LHCN-M2 (cell line): ENCODE measurements around the gene RABGEF1. TPM values are rescaled to one million over a fixed set of nuclear protein-coding genes. Genes with fewer than 3 reads are reported as not detected.
"Not testable (repeated sequence)": the region's sequence is repeated elsewhere in the genome, so short reads cannot be mapped to it uniquely, and the experiment has no call there.

Experiments
- DNase-seq: peaks from one replicate; pipeline ENCODE4 v3.0.0-alpha.2; 2012; ENCODE audit warnings: low read depth
- total RNA-seq: library from RNA; depleted of rRNA; stranded (reverse); fragments of >200 nt; gene quantifications from 2 replicates; pipeline ENCODE4 v1.2.3, GENCODE V29; 2014

Gene RABGEF1
- total RNA-seq, 1 experiment from 2014 or later = 44.5 TPM

DNA sequence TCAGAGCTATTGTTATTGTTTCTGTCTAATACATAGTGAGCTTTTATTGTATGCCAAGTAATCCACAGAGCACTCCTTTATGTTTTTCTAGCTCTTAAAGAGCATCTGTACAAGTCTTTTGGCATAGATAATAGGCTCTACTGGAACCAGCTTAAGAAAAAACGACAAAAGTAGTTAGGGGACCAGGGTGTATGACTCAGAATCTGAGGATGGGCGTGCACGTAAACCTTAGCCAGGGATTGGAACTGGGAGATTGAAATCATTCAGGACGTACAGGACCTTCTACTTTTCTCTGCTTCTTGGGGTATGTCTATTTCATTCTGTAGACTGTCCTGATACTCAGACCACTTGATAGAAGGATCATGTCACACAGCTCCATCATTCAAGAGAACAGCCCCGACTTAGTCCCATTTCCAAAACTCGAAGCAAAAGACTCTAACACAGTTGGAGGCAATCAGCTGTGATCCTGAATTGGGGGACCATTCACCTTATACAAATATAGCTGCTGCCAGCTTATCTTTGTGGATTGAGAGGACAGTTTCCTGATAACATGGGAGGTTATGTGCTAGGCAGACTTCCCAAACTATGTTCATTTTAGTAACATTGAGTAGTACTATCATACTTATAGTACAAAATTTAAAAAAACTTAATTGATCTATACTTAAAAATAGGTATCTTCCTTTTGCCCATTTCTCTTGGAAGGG lies 24.9 kb downstream of the RABGEF1 start:
- not testable (repeated sequence) for DNase-seq

DNA sequence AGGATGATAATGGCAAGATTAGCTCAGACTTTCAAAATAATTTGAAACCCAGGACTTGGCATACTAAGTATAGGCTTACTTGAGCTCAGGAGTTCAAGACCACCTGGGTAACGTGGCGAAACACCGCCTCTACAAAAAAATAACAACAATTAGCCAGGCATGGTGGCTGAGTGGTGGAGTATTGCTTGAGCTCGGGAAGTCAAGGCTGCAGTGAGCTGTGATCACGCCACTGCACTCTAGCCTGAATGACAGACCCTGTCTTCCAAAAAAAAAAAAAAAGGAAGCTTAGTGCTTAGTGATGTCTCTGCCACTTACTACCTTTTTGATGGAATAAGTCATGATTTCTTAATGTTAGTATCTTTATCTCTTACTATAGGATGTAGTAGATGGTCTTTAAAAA lies 25.5 kb downstream of the RABGEF1 start:
- DNase-seq = no peak

DNA sequence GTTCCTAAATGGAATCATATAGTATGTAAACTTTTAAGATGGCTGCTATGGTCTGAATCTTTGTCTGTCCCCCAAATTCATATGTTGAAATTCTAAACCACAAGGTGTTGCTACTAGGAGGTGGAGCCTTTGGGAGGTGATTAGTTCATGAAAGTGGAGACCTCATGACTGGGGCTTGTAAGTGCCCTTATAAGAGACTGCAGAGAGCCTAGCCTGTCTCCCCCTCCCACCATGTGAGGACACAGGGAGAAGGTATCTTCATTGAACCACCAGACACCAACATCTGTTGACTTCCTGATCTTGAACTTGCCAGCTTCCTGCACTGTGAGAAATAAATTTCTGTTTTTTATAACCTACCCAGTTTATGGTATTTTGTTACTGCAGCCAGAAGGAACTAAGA lies 27.0 kb downstream of the RABGEF1 start:
- not testable (repeated sequence) for DNase-seq

DNA sequence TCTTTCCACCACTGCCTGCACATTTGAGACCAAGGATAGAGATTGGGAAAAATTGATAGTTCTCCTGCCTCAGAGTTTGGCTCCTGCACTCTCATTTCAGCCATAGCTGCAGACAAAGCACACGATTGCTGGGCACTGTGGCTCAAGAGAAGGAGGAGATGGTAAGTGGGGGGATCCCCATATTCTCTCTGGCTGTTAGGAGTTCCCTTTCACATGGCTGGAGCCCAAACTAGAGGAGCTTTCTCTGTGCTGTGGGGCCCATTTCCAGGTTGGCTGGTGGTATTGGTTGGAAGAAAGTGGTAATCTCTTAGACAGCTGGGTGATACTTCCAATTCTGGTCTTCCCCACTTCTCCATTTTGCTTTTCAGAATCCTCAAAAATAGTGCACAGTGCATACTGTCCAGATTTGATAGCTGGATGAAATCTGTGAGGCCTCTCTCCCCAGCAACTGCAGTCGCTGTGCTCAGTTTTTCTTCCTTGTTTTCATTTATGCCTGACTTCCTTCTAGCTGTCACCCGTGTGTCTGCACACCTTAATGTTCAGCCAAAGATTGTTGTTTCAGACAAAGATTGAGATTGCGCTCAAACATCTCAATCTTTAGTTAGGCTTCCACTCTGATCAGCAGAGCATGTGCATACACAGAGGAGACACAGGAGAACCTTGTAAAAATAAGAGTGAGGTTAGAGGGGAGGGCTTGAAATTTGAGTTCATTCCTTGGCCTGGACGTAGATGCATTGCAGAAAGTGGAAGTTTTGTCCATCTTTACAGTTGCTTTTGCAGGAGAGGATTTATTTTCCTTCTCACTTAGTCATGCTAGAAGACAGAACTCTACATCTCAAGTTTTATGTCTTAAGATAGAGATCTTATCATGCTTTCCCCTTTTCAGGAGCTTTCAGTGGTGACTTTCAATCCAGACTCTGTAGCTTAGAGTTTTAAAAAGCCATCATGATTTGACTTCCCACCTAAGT lies 28.6 kb downstream of the RABGEF1 start:
- DNase-seq = no peak

DNA sequence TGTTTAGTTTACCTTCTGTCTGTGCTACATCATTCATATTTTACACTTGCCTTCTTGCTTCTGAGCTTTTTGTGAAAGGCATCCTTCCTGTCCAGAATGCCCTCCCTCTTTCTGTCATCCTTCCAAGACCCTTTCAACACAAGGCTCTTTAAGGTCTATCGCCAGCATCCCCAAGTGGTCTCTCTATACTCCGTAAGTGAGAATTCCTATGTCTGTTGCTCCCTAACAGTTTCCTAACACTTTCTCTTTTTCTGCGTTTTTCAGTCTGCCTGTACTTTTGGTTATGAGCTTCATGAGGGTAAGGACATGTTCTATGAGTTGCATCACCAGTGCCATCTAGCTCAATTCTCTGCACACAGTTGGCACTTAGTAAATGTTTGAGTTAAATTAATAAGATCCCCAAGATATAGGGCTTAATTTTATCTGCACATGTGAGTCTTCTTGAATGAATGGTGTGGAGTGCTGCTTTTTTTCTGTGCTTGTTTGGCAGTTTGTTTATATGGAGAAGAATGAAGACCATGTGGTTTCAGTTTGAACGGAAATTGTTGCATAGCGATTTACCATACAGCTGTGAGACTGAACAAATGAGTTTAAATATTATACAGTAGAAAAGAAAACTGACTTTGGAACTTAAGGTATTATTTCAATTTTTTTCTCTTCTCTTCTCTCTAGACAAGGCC lies 29.4 kb downstream of the RABGEF1 start:
- DNase-seq = no peak

DNA sequence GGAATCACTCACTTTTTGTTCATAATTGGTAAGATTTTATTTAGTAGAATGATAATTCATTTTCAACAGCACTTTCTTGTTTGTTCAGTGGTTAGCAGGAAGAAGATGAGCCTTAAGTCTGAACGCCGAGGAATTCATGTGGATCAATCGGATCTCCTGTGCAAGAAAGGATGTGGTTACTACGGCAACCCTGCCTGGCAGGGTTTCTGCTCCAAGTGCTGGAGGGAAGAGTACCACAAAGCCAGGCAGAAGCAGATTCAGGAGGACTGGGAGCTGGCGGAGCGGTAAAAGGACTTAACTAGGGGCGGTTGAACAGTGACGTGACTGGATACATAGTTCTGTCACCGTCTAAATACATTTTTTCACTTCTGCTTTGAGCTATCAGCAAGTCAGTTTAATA lies 31.3 kb downstream of the RABGEF1 start:
- no peak for DNase-seq

DNA sequence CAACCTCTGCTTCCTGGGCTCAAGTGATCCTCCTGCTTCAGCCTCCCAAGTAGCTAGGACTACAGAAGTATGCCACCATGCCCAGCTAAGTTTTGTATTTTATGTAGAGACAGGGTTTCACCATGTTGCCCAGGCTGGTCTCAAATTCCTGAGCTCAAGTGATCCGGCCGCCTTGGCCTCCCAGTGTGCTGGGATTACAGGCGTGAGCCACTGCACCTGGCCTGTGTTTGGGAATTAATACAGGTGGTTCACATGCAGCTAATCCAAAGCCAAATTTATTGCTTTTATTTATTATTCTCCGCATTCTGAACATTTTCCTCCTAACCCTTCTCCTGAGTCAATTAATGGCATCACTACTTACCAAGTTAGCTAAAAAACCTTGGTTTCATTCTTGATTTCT lies 33.2 kb downstream of the RABGEF1 start:
- not testable (repeated sequence) for DNase-seq

DNA sequence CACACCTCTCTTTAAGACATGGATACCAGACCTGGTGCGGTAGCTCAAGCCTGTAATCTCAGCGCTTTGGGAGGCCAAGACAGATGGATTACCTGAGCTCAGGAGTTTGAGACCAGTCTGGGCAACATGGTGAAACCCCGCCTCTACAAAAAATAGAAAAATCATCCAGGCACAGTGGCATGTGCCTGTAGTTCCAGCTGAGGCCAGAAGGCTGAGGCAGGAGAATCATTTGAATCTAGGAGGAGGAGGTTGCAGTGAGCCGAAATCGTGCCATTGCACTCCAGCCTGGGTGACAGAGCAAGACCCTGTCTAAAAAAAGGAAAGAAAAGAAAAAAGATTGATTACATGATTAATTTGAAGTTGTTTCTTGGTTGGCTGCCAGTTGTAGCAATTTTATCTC lies 35.9 kb downstream of the RABGEF1 start:
- not testable (repeated sequence) for DNase-seq

DNA sequence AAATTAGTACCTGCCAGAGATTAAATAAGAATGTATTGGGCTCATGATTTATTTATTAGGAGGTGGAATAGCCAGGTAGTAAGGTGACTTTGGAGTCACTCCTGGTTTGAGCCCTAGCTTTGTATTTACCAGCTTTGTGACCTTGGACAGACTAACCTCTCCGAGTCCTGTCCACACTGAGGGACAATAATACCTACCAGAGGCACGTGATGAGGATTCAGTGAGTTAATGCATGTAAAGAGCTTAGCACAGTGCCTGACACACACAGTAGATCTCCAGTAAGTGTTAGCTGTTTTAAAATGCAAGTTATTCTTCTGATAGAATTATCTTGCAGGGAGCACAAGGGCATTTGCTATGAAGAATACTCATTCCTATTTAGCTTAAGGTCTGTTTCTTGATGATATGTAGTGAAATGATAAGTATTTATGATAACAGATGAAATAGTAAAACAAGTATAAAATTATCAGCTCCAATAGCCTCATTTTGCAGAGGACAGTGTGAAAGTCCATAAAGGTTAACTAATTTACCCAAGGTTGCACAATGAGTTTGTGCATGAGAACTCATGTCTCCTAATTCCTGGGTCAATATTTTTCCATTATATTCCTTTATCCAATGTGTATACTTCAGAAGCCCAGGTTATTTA lies 36.4 kb downstream of the RABGEF1 start:
- no peak for DNase-seq

DNA sequence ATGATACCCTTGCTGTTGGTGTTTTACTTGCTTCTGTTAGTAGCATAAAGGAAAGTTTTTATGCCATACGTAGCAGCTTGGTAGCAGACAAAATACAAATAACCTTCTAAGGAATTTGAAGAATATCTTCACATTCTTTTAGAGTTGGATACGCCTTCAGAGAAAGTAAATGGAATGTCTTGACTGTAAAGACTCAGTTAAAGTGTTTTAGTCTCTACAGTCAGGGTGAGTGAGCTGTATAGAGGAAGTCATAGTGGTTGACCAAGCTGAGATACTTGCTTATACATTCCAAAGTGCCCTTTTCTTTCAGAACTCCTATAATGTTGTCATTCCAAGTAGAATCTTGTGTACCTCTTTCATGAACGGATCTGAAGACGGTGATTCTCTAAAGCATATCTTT lies 37.7 kb downstream of the RABGEF1 start:
- DNase-seq = no peak

DNA sequence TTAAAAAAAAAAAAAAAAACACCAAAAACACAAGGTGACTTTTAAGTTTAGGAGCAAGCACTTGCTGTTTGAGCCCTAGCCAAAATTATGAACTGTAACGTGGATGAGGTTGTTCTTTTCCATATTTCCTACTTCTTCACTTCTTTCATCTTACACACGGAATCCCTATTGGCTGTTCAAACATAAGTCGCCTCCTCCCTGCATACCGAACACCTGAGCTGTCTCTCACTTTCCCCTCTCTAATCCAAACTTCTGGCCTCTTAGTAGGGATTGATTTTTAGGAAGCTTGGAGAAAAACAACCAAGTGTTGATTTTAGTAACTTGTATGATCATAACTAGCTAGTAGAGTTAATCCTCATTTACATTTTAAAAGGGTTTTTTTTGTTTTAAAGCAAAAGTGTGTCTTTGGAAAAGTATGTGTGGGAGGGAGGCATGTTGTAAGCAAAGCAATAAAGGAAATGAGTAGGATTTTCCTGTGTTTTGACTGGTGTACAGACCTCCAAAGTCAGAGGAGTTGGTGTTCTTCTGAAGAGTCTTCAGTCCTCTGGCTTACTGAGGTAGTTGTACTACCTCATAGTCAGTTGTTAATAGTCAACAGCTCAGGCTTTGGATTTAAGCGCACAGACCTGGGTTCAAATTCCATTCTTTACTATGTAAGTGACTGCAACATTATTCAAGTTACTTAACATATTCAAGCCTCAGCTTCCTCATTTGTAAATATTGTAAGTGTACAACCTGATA lies 39.3 kb downstream of the RABGEF1 start:
- no peak for DNase-seq

DNA sequence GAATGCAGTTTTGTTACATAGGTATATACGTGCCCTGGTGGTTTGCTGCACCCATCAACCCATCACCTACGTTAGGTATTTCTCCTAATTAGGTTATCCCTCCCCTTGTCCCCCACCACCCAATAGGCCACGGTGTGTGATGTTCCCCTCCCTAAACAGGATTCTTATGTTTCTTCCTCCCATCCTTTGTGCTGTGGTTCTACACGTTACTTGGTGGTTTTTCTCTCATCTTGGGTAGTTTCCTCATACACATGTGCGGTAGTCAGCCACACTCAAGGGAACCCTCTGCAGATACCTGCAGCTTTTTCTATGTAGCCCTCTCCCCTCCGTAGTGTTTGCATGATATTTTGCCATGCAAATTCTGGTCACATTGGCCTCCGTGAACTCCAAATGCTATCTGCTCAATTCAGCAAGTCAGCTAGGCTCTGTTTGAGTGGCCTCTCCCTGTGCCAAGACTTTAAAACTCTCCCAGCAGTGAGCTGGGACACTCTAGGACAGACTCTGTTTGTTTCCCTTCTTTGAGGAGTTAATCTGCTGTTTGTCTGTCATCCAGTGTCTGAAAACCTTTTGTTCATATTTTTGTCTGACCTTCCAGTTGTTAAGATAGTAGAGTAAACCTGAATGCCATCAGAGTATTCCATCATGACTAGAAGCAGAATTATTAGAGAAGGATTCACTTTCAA lies 41.0 kb downstream of the RABGEF1 start:
- DNase-seq = no peak

DNA sequence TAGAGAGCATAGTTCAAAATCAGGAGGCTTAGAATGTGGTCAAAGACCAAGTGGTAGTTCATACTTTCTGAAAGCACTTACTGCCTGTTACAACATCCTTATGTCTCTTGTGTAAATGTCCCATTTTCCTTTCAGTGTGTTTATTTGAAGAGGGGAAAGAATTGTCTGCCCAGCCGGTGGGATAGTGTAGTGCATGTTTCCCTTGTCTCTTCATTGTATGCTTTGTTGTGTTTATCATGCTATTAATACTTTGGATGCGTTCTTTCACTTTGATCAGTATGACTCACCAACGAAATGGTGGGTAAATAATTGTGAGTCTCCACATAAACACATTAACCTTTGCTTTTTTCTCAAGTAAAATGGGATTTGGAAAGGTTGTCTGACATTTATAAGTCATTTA lies 42.3 kb downstream of the RABGEF1 start:
- DNase-seq = not testable (repeated sequence)

DNA sequence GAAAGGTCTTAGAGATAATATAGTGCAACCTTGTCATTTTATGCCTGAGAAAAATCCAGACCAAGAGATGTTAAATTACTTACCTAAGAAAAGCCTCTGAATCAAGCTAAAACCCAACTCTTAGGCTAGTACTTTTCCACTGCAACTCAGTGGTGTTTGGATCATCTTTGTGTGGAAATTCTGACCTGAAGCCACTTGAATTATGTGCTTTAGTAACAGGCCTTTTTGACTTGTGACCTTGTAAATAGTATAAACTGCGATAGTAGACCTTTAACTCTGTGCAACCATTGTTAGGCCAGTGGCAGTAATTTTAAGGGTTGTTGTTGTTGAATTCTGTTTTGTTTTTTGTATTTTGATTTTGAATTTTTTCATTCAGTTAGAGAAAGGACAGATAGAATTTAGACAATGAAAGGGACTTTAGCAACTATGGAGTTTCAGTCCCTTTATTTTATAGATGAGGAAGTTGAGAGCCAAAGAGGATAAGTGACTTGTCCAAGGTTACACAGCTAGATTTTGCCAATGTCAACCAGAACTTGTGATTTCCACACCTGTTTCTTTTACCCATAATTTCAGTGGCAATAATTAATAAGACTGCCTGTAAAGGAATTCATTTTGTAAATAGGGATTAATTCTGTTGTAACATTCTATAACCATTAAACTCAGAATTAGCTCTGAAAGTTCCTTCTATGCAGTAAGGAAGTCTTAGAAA lies 43.5 kb downstream of the RABGEF1 start:
- DNase-seq = not testable (repeated sequence)

DNA sequence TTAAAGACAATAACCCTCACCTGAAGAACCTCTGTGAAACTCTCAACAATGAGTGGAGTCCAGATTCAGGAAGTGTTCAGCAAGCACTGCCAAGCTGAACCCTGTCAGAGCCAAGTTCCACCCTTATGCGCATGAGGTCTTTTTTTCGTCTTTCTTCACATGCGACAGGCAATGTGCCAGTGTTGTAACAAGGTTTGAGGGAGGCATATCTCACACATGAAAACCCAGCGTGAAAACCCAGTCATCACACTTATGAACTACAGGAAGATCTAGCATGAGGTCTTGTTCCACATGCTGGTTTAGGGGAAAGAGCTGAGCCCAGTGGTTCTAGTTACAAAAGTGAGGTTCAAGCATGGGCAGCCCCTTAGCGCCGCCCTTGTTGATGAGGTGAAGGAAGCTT lies 49.7 kb downstream of the RABGEF1 start:
- DNase-seq = no peak

DNA sequence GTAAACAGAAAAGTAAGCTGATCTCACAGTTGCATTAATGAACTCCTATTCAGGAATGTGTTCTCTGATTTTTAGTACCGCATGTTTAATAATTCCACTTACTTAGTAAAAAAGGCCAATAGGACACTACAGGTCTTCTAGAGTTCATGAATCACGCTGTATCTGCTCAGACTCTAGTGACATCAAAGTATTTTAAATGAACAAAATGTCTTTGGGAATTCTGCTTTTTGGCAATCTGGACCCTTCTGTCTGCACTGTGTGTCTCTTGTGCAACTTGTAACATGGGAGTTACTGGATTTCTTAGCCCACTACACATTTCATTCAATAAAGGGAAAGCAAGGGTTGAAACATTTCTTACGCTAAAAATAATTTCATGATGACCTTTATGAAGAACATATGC lies 50.2 kb downstream of the RABGEF1 start:
- no peak for DNase-seq

DNA sequence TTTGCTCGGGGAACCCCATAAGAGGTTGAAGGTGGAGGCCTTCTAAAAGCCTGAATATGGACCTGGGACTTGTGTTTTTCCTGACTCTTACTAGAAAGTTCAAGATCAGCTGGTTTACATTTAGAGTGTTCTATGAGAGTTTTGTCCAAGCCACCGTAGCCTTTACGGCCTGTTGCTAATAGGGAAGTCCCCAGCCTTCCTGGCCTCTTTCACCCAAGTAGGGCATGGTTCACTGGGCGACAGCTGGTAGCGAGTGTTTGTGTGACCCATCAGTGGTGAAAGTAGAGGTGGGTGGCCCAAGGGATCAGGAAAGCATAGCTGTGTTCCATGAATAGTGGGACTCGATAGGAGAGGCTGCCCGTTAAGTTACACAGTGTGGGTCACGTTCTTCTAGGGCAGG lies 60.1 kb downstream of the RABGEF1 start:
- no peak for DNase-seq

DNA sequence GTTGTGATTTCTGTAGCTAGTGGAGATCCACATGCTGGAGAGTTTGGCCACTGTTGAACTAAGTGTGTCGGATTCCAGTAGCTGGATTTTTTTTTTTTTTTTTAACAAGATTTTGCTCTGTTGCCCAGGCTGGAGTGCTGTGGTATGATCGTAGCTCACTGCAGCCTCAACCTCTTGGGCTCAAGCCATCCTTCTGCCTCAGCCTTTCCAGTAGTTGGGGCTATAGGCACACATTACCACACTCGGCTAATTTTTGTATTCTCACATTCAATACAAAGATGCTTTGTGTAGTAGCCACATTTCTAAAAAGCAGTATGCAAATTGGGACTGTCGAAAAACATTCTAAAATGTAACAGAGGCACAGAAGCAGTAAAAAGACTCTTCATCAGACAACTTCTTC lies 63.5 kb downstream of the RABGEF1 start:
- no peak for DNase-seq

DNA sequence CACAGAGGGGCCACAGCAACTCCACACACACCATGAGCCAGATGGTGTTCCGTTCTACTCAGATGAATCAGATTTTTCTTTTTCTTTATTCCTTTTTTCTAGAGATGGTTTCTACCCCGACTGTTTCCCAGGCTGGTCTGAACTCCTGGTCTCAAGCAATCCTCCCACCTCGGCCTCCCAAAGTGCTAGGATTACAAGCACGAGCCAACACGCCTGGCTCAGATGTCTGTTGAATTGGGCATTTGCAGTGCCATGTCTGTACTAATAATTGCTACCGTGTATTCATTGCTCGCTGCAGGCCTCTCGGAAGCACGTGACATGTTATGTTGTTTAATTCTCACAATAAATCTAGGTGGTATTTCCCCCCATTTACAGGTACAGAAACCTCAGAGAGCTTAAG lies 67.2 kb downstream of the RABGEF1 start:
- DNase-seq = no peak

DNA sequence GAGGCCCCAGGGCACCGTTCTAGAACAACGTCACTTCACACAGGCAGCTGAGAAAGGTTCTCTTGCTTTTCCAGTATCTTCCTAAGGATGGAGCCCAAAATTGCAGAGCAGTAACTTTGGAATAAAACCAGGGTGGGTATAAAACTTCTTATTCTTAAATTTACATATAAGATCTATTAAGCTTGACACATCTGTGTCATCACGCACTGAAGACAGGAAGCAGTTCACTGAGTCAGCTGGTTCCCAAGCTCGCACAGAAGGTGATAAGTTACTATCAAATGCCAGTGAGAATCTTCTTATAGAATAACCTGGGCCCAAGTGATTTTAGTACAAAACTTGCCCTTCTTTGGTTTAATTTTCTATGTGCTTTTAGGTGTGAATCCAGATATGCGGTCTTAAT lies 70.2 kb downstream of the RABGEF1 start:
- DNase-seq = no peak
